ENCODE data around the gene NTN1.

NTN1 gene

DNA sequence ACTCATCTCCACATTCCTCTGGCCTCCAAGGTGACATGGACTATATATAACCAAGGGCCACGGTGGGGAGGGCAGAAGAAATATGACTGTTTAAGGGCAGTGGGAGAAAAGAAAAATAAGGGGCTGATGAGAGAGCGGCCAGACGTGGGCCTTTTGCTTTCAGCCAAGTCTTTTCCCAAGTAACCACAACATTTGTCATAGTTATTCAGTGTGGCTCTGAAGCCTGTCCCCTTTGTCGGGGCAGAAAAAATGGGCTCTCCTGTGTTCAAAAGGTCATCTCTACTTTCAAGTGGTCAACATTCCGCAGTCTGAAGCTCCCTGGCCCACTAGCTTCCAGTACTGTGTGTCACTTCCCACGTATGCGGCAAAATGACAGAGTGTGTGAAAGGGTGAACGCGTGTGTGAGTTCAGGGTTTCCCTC, 245.4 kb downstream of the NTN1 start:
- TF ChIP-seq, protein P1, sequence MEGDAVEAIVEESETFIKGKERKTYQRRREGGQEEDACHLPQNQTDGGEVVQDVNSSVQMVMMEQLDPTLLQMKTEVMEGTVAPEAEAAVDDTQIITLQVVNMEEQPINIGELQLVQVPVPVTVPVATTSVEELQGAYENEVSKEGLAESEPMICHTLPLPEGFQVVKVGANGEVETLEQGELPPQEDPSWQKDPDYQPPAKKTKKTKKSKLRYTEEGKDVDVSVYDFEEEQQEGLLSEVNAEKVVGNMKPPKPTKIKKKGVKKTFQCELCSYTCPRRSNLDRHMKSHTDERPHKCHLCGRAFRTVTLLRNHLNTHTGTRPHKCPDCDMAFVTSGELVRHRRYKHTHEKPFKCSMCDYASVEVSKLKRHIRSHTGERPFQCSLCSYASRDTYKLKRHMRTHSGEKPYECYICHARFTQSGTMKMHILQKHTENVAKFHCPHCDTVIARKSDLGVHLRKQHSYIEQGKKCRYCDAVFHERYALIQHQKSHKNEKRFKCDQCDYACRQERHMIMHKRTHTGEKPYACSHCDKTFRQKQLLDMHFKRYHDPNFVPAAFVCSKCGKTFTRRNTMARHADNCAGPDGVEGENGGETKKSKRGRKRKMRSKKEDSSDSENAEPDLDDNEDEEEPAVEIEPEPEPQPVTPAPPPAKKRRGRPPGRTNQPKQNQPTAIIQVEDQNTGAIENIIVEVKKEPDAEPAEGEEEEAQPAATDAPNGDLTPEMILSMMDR (conservative IDR thresholded peaks at IDR 0.05; ENCODE audit: low read depth, low read length), result no peak

DNA sequence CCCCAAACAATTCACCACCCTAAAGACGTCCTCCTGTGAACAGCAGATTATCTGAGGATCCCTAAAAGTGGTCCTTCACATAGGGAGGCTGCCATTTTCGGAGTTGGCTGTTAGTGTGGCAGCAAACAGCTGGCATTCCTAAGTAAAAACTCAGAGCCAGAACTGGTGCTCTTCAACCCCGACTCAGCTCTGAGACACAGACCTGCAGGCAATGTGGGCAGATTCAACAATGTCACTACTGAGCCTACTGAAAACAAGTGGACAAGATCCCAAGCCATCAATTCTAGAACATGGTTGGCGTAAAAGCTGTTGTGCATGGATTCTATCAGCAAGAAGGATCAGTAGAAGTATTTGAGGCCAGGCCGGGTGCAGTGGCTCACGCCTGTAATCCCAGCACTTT, 247.2 kb downstream of the NTN1 start:
- no peak for DNase-seq (ENCODE audit: low read depth)
- TF ChIP-seq, protein P1 (conservative IDR thresholded peaks at IDR 0.05; ENCODE audit: low read depth, low read length), result no peak
- no peak overlapping the region for H3K4me3 ChIP-seq (ENCODE audit: low read depth, low read length)

More for the DNA sequence above, 245.4 kb downstream of the NTN1 start:
- DNase-seq (ENCODE audit: low read depth), result no peak
- H3K4me3 ChIP-seq (ENCODE audit: low read depth, low read length), result no peak overlapping the region

DNA sequence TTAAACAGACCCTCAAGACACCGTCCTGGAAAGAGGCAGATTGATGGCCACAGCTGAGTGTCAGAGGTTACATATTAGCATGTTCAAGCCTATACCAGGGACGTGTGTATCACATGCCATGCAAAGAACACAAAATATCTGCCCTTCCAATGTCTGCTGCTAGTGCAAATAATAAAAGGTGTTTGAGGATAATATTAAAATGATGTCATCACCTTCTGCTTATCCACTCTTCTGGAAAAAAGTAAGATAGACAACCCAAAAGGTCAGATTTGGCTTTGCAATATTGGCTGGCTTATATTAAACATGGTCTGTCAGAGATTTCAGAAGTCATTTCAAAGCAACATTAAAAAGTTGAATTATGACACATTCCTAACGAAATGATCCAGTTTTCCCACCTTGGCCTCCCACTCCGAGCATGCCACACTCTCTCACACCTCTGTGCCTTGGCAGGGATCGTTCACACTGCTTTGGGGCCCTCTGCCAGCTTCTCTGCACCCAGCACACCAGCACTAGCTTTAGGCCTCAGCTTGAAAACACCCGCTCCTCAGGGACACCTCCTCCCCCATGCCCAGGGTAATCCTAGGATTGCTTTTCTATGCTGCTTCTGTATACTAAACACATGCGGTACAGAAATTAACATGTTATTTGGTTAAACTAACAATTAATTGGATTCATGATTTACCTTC, 248.2 kb downstream of the NTN1 start:
- TF ChIP-seq, protein P1 (conservative IDR thresholded peaks at IDR 0.05; ENCODE audit: low read depth, low read length), result no peak
- no peak for DNase-seq (ENCODE audit: low read depth)
- no peak overlapping the region for H3K4me3 ChIP-seq (ENCODE audit: low read depth, low read length)

DNA sequence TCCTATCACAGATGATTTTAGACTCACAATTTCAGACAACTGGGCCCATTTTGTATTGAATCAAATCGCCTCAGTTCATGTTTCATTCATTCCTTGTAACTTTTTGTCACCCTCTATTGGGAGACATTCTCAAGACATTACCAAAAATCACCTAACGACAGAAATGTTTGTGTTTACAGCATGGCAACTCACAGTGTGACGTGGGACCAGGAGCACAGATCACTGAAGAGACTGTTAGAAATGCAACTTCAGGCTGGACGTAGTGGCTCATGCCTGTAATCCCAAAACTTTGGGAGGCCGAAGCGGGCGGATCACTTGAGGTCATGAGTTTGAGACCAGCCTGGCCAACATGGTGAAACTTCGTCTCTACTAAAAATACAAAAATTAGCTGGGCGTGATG, 249.6 kb downstream of the NTN1 start:
- TF ChIP-seq, protein P1 (conservative IDR thresholded peaks at IDR 0.05; ENCODE audit: low read depth, low read length), result no peak
- H3K4me3 ChIP-seq (ENCODE audit: low read depth, low read length), result no peak overlapping the region
- no peak for DNase-seq (ENCODE audit: low read depth)

DNA sequence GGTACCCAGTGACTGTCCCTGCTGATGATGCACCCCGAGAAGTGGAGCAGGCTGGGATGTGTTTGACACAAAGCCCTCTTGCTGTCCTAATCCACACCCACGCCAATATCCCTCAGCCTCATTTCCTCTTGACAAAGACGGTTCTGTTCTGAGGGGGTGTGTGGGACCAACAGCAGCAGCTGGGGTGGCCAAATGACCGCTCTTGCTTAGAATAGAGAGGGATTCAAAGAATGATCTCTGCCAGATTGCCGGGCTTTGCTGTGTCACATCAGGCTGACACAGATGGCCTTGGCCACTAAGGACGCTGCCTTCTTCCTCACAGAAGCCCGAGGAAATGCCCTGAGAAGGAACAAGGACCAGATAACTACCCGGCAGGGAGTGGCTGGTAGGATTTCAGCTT, 250.7 kb downstream of the NTN1 start:
- TF ChIP-seq, protein P1 (conservative IDR thresholded peaks at IDR 0.05; ENCODE audit: low read depth, low read length), result no peak
- H3K4me3 ChIP-seq (ENCODE audit: low read depth, low read length), result no peak overlapping the region
- no peak for DNase-seq (ENCODE audit: low read depth)

DNA sequence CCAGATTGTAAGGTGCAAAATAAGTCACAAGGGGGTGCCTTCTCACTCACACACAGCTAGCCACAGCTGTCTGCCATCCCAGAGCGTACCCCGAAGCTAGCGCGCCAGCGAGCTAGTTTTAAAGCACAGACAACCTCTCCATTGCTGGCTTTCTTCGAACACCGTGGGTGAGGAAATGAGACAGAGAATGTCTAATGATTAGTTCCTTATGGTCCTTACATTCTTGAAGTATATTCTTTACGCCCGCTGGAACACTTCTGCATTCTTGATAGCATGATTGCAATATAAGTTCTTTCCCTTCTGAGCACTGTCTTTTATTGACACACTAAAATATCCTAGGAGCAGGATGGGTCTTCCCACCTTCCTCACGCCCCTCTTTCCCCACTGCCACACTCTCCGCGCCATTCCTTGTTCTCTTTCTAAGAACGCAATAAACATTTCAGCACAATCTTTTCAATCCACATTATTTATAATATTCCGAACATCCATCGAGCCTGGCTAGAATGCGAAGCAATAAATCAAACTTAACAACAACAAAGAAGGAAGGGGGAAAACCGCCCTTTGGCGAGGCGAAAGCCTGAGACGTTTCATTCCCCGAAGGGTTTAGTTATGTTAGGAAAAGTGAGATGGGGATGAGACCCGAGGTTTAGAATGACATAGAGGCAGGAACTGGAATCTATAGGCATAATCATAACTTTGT, 251.3 kb downstream of the NTN1 start:
- no peak for DNase-seq (ENCODE audit: low read depth)
- H3K4me3 ChIP-seq (ENCODE audit: low read depth, low read length), result no peak overlapping the region
- TF ChIP-seq, protein P1 (conservative IDR thresholded peaks at IDR 0.05; ENCODE audit: low read depth, low read length), result peak; percentile 17

Measured in choroid plexus epithelial cell (primary cell).